ENCODE results near the gene NXPH2. TPM values are rescaled to one million over a fixed set of nuclear protein-coding genes. Genes with fewer than 3 reads are reported as not detected.

Gene NXPH2
- total and polyA plus RNA-seq, 9 of the 15 experiments (the other 6 are each of a cell fraction or from before 2014, with no cell fraction given) = not detected

DNA sequence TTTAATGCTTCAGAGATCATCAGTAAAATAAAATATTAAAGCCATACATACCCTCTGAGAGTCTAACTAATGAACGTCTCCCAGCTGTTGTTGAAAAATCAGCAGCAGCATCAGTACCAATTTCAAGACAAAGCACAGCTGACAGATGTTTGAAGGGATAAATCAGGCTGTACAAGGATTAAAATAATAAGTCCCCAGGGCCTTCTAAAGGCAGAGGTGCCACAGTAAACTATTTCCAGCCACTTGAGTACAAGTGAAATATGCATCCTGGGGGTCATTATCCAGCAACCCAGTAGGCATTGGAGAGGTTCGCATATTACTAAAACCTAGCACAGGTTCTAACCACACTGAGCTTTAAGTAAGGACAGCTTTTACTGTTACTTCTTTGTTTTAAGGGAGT, 76.9 kb downstream of the NXPH2 start:
- H3K36me3 ChIP-seq (ENCODE audit: control insufficient read depth, insufficient read depth, low read length) = no peaks in the 10 kb centered on the region
- intact Hi-C loops (cut with micrococcal nuclease) = no loop called here
- ChIA-PET POLR2A (no interaction called here), CTCF (ENCODE audit: low intra/inter-chr PET ratio) (no interaction called here)
- H3K79me2 ChIP-seq (ENCODE audit: control insufficient read depth, insufficient read depth, low read length) = no peaks in the 10 kb centered on the region
- H3K27me3 ChIP-seq (ENCODE audit: control insufficient read depth in 2 of 2, insufficient read depth in 2 of 2, low read length in 2 of 2) = no peaks in the 10 kb centered on the region
- H3K9ac ChIP-seq (ENCODE audit: insufficient read depth in 1 of 2, low read depth in 2 of 2, low read length in 2 of 2) = no peak overlapping the region
- H2AFZ ChIP-seq (ENCODE audit: low read depth, low read length) = no peak overlapping the region
- H3K27ac ChIP-seq (ENCODE audit: extremely low read depth, low read depth, low read length) = no peak overlapping the region
- no TSS peak for BruUV-seq (replicated peaks)
- FAIRE-seq (no peak), DNase-seq (ENCODE audit: extremely low read depth in 1 of 4, low spot score in 3 of 4) (no peak), ATAC-seq (no peak)
- 0% methylated on average over 2 of the region's 2 CpGs for WGBS (ENCODE audit: insufficient coverage, low coverage, missing lambda C conversion rate)
- no peaks in the 10 kb centered on the region for H4K20me1 ChIP-seq (replicated peaks; ENCODE audit: control insufficient read depth, insufficient read depth, low read length)
- in situ Hi-C loops (cut with MboI) = no loop called here
- H3K4me1 ChIP-seq (replicated peaks in 1 of 2; ENCODE audit: control insufficient read depth in 2 of 2, insufficient read depth in 2 of 2, low read length in 2 of 2) = no peaks in the 10 kb centered on the region
- H3K4me3 ChIP-seq = no peak overlapping the region
- H3K9me3 ChIP-seq (replicated peaks; ENCODE audit: control insufficient read depth, insufficient read depth, low read depth, low read length) = no peaks in the 10 kb centered on the region
- H3K9me1 ChIP-seq (ENCODE audit: control insufficient read depth, insufficient read depth, low read length) = no peaks in the 10 kb centered on the region
- no peak overlapping the region for H3K4me2 ChIP-seq (ENCODE audit: insufficient read depth, low read length)
- TF ChIP-seq, protein P1, sequence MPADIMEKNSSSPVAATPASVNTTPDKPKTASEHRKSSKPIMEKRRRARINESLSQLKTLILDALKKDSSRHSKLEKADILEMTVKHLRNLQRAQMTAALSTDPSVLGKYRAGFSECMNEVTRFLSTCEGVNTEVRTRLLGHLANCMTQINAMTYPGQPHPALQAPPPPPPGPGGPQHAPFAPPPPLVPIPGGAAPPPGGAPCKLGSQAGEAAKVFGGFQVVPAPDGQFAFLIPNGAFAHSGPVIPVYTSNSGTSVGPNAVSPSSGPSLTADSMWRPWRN (IDR thresholded peaks at IDR 0.05; ENCODE audit: low read depth) = no peak
- TF ChIP-seq, protein P2, sequence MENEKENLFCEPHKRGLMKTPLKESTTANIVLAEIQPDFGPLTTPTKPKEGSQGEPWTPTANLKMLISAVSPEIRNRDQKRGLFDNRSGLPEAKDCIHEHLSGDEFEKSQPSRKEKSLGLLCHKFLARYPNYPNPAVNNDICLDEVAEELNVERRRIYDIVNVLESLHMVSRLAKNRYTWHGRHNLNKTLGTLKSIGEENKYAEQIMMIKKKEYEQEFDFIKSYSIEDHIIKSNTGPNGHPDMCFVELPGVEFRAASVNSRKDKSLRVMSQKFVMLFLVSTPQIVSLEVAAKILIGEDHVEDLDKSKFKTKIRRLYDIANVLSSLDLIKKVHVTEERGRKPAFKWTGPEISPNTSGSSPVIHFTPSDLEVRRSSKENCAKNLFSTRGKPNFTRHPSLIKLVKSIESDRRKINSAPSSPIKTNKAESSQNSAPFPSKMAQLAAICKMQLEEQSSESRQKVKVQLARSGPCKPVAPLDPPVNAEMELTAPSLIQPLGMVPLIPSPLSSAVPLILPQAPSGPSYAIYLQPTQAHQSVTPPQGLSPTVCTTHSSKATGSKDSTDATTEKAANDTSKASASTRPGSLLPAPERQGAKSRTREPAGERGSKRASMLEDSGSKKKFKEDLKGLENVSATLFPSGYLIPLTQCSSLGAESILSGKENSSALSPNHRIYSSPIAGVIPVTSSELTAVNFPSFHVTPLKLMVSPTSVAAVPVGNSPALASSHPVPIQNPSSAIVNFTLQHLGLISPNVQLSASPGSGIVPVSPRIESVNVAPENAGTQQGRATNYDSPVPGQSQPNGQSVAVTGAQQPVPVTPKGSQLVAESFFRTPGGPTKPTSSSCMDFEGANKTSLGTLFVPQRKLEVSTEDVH (IDR thresholded peaks at IDR 0.05; ENCODE audit: low read depth, partially characterized antibody) = no peak
- no peak for TF ChIP-seq SNIP1 (IDR thresholded peaks at IDR 0.05; ENCODE audit: low read depth)
- no peak for TF ChIP-seq SMAD2 (IDR thresholded peaks at IDR 0.05; ENCODE audit: low read depth, low read length)
- TF ChIP-seq ZNF785 (CRISPR knock-in tag; IDR thresholded peaks at IDR 0.05) = no peak
- no peak for TF ChIP-seq ZNF551 (CRISPR knock-in tag; IDR thresholded peaks at IDR 0.05)
- no peak for TF ChIP-seq PHF8 (IDR thresholded peaks at IDR 0.05; ENCODE audit: borderline replicate concordance, low read length)
- no peak for TF ChIP-seq PHF20 (IDR thresholded peaks at IDR 0.05; ENCODE audit: partially characterized antibody)
- TF ChIP-seq, protein P3, sequence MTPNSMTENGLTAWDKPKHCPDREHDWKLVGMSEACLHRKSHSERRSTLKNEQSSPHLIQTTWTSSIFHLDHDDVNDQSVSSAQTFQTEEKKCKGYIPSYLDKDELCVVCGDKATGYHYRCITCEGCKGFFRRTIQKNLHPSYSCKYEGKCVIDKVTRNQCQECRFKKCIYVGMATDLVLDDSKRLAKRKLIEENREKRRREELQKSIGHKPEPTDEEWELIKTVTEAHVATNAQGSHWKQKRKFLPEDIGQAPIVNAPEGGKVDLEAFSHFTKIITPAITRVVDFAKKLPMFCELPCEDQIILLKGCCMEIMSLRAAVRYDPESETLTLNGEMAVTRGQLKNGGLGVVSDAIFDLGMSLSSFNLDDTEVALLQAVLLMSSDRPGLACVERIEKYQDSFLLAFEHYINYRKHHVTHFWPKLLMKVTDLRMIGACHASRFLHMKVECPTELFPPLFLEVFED (CRISPR knock-in tag; conservative IDR thresholded peaks at IDR 0.05) = no peak
- TF ChIP-seq, protein P4, sequence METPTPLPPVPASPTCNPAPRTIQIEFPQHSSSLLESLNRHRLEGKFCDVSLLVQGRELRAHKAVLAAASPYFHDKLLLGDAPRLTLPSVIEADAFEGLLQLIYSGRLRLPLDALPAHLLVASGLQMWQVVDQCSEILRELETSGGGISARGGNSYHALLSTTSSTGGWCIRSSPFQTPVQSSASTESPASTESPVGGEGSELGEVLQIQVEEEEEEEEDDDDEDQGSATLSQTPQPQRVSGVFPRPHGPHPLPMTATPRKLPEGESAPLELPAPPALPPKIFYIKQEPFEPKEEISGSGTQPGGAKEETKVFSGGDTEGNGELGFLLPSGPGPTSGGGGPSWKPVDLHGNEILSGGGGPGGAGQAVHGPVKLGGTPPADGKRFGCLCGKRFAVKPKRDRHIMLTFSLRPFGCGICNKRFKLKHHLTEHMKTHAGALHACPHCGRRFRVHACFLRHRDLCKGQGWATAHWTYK (CRISPR knock-in tag; IDR thresholded peaks at IDR 0.05) = no peak
- TF ChIP-seq, protein P5, sequence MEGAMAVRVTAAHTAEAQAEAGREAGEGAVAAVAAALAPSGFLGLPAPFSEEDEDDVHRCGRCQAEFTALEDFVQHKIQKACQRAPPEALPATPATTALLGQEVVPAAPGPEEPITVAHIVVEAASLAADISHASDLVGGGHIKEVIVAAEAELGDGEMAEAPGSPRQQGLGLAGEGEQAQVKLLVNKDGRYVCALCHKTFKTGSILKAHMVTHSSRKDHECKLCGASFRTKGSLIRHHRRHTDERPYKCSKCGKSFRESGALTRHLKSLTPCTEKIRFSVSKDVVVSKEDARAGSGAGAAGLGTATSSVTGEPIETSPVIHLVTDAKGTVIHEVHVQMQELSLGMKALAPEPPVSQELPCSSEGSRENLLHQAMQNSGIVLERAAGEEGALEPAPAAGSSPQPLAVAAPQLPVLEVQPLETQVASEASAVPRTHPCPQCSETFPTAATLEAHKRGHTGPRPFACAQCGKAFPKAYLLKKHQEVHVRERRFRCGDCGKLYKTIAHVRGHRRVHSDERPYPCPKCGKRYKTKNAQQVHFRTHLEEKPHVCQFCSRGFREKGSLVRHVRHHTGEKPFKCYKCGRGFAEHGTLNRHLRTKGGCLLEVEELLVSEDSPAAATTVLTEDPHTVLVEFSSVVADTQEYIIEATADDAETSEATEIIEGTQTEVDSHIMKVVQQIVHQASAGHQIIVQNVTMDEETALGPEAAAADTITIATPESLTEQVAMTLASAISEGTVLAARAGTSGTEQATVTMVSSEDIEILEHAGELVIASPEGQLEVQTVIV (CRISPR knock-in tag; IDR thresholded peaks at IDR 0.05; ENCODE audit: borderline replicate concordance) = no peak
- no peak for TF ChIP-seq TAF1 (IDR thresholded peaks at IDR 0.05; ENCODE audit: control insufficient read depth, extremely low read depth, insufficient read depth, low read length, severe bottlenecking)
- no peak for TF ChIP-seq CBX8 (IDR thresholded peaks at IDR 0.05; ENCODE audit: borderline replicate concordance, extremely low read depth, low read depth, low read length, poor library complexity, severe bottlenecking)
